Skeletal muscle satellite cell (primary cell): ENCODE data around the gene ATP8A2.

Experiments used
- H3K27me3 ChIP-seq: 2 replicates; pipeline ENCODE4 v1.7.0; 2013; ENCODE audit warnings: low read length; ENCODE audit not compliant: control insufficient read depth, insufficient read depth
- H3K36me3 ChIP-seq: 2 replicates; pipeline ENCODE4 v1.7.0; 2013; ENCODE audit warnings: mild to moderate bottlenecking, control low read depth, low read length; ENCODE audit not compliant: insufficient read depth
- H3K4me1 ChIP-seq: 2 replicates; pipeline ENCODE4 v1.7.0; 2013; ENCODE audit warnings: low read length; ENCODE audit not compliant: control insufficient read depth, insufficient read depth
- H3K4me2 ChIP-seq: 2 replicates; pipeline ENCODE4 v1.7.0; 2013; ENCODE audit warnings: mild to moderate bottlenecking, low read length
- H3K4me3 ChIP-seq: 2 replicates; pipeline ENCODE4 v1.7.0; 2013; ENCODE audit warnings: low read length
- H3K9ac ChIP-seq: 2 replicates; pipeline ENCODE4 v1.7.0; 2013; ENCODE audit warnings: mild to moderate bottlenecking, low read depth, low read length, moderate library complexity
- H3K9me3 ChIP-seq: replicated peaks from 2 replicates; pipeline ENCODE4 v1.7.0; 2013; ENCODE audit warnings: mild to moderate bottlenecking, control low read depth, low read length

The ATP8A2 gene

GRCh38 chr13:25867038-25867437 lies 495.3 kb downstream of the ATP8A2 start:
- H3K4me1 ChIP-seq = peaks cover 3% of the 10 kb centered on the region
- H3K4me2 ChIP-seq = no peak overlapping the region
- no peak overlapping the region for H3K4me3 ChIP-seq
- no peaks in the 10 kb centered on the region for H3K9me3 ChIP-seq
- H3K9ac ChIP-seq = no peak overlapping the region
- no peaks in the 10 kb centered on the region for H3K36me3 ChIP-seq
- H3K27me3 ChIP-seq = peaks cover 19% of the 10 kb centered on the region

- Histone ChIP-seq H3K4me2 (no peak overlapping the region), H3K36me3 (no peaks in the 10 kb centered on the region)
These were observed 496.7 kb downstream of the ATP8A2 start for GRCh38 chr13:25868490-25868889.

GRCh38 chr13:25869941-25870340 lies 498.2 kb downstream of the ATP8A2 start:
- Histone ChIP-seq H3K4me3 (no peak overlapping the region), H3K27me3 (peaks cover 13% of the 10 kb centered on the region), H3K9me3 (no peaks in the 10 kb centered on the region), H3K4me2 (no peak overlapping the region), H3K36me3 (no peaks in the 10 kb centered on the region), H3K9ac (no peak overlapping the region), H3K4me1 (peaks cover 3% of the 10 kb centered on the region)

More at GRCh38 chr13:25868490-25868889, 496.7 kb downstream of the ATP8A2 start:
- peaks cover 3% of the 10 kb centered on the region for H3K4me1 ChIP-seq
- no peak overlapping the region for H3K9ac ChIP-seq
- H3K27me3 ChIP-seq = peaks cover 19% of the 10 kb centered on the region
- H3K9me3 ChIP-seq = no peaks in the 10 kb centered on the region
- no peak overlapping the region for H3K4me3 ChIP-seq

GRCh38 chr13:25871389-25872125 lies 499.8 kb downstream of the ATP8A2 start:
- Histone ChIP-seq H3K9me3 (no peaks in the 10 kb centered on the region), H3K9ac (no peak overlapping the region), H3K4me2 (no peak overlapping the region), H3K4me1 (peaks cover 3% of the 10 kb centered on the region), H3K27me3 (peaks cover 13% of the 10 kb centered on the region), H3K36me3 (no peaks in the 10 kb centered on the region), H3K4me3 (no peak overlapping the region)

- Histone ChIP-seq H3K4me2 (no peak overlapping the region), H3K9me3 (no peaks in the 10 kb centered on the region), H3K4me3 (no peak overlapping the region), H3K9ac (no peak overlapping the region), H3K27me3 (peaks cover 13% of the 10 kb centered on the region), H3K36me3 (no peaks in the 10 kb centered on the region), H3K4me1 (peaks cover 3% of the 10 kb centered on the region)
These were observed 500.9 kb downstream of the ATP8A2 start for GRCh38 chr13:25872481-25873241.

- no peak overlapping the region for H3K4me3 ChIP-seq
- H3K36me3 ChIP-seq = no peaks in the 10 kb centered on the region
- H3K9me3 ChIP-seq = no peaks in the 10 kb centered on the region
- H3K27me3 ChIP-seq = peaks cover 13% of the 10 kb centered on the region
- peaks cover 3% of the 10 kb centered on the region for H3K4me1 ChIP-seq
- H3K4me2 ChIP-seq = no peak overlapping the region
- H3K9ac ChIP-seq = no peak overlapping the region
These were observed 501.5 kb downstream of the ATP8A2 start for GRCh38 chr13:25873242-25873612.

- no peak overlapping the region for H3K4me3 ChIP-seq
- H3K36me3 ChIP-seq = no peaks in the 10 kb centered on the region
- peaks cover 3% of the 10 kb centered on the region for H3K4me1 ChIP-seq
- peaks cover 14% of the 10 kb centered on the region for H3K27me3 ChIP-seq
- H3K4me2 ChIP-seq = no peak overlapping the region
- H3K9ac ChIP-seq = no peak overlapping the region
- H3K9me3 ChIP-seq = no peaks in the 10 kb centered on the region
These were observed 502.4 kb downstream of the ATP8A2 start for GRCh38 chr13:25874064-25874737.

- Histone ChIP-seq H3K4me3 (no peak overlapping the region), H3K4me1 (peaks cover under 1% of the 10 kb centered on the region), H3K27me3 (peaks cover 10% of the 10 kb centered on the region), H3K4me2 (no peak overlapping the region), H3K9ac (no peak overlapping the region), H3K36me3 (no peaks in the 10 kb centered on the region), H3K9me3 (no peaks in the 10 kb centered on the region)
These were observed 503.1 kb downstream of the ATP8A2 start for GRCh38 chr13:25874907-25875306.

GRCh38 chr13:25876247-25876646 lies 504.5 kb downstream of the ATP8A2 start:
- H3K9me3 ChIP-seq = no peaks in the 10 kb centered on the region
- peaks cover 10% of the 10 kb centered on the region for H3K27me3 ChIP-seq
- H3K4me1 ChIP-seq = no peaks in the 10 kb centered on the region
- H3K9ac ChIP-seq = no peak overlapping the region
- H3K4me3 ChIP-seq = no peak overlapping the region
- H3K36me3 ChIP-seq = no peaks in the 10 kb centered on the region
- no peak overlapping the region for H3K4me2 ChIP-seq

- H3K4me3 ChIP-seq = no peak overlapping the region
- H3K36me3 ChIP-seq = no peaks in the 10 kb centered on the region
- no peaks in the 10 kb centered on the region for H3K9me3 ChIP-seq
- no peaks in the 10 kb centered on the region for H3K4me1 ChIP-seq
- peaks cover 35% of the 10 kb centered on the region for H3K27me3 ChIP-seq
- no peak overlapping the region for H3K4me2 ChIP-seq
- no peak overlapping the region for H3K9ac ChIP-seq
These were observed 507.7 kb downstream of the ATP8A2 start for GRCh38 chr13:25879466-25879865.

- no peak overlapping the region for H3K4me3 ChIP-seq
- H3K36me3 ChIP-seq = no peaks in the 10 kb centered on the region
- no peaks in the 10 kb centered on the region for H3K9me3 ChIP-seq
- peaks cover 35% of the 10 kb centered on the region for H3K27me3 ChIP-seq
- no peak overlapping the region for H3K9ac ChIP-seq
- no peak overlapping the region for H3K4me2 ChIP-seq
- H3K4me1 ChIP-seq = peaks cover 5% of the 10 kb centered on the region
These were observed 509.6 kb downstream of the ATP8A2 start for GRCh38 chr13:25881136-25881926.
